KOPT-K1 (cell line): ENCODE measurements around the gene CENPB.

ENCODE experiments used
- H3K27ac ChIP-seq: fragments of 200-600 bp; sonication (generic); 2 replicates; pipeline ENCODE4 v1.5.1; 2016; ENCODE audit warnings: antibody characterized with exemption, mild to moderate bottlenecking, low read depth, low read length; ENCODE audit not compliant: poor library complexity, severe bottlenecking
- H3K36me3 ChIP-seq: fragments of 200-600 bp; sonication (generic); 2 replicates; pipeline ENCODE4 v1.5.1; 2017; ENCODE audit warnings: antibody characterized with exemption, mild to moderate bottlenecking, low read length, moderate library complexity; ENCODE audit not compliant: insufficient read depth
- H3K9me3 ChIP-seq: fragments of 200-600 bp; sonication (generic); 2 replicates; pipeline ENCODE4 v1.5.1; 2017; ENCODE audit warnings: antibody characterized with exemption, low read length, mild to moderate bottlenecking; ENCODE audit not compliant: insufficient read depth, poor library complexity, severe bottlenecking

CENPB gene

GRCh38 chr20:3815703-3816315, 29.3 kb upstream of the CENPB start:
- peak overlapping the region; percentile 96 for H3K27ac ChIP-seq
- no peaks in the 10 kb centered on the region for H3K9me3 ChIP-seq

DNA sequence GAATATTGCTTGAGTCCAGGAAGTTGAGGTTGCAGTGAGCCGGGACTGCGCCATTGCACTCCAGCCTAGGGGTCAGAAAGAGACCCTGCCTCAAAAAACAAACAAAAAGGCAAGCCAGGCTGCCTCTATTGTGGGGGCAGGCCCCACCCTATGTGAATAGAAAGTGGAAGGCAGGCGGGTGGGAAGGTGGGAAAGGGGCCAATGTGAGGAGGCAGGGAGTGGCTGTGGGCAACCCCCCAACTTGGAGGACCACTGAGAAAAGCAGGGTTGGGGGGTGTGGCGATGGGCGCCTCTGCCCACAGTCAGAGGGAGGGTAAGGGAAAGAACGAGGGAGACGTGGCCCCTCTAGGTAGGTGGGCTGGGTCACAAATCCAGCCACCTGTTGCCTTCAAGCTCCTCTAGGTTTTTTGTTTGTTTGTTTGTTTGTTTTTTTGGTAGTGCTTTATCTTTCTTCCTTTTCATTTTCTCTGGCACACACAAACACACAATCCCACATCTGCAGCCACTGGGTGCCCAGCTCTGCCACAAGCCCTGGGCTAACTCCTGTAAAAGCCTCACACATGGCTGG, 28.5 kb upstream of the CENPB start:
- Histone ChIP-seq H3K27ac (peak overlapping the region; percentile 96), H3K36me3 (no peaks in the 10 kb centered on the region), H3K9me3 (no peaks in the 10 kb centered on the region)

More at GRCh38 chr20:3815703-3816315, 29.3 kb upstream of the CENPB start:
- no peaks in the 10 kb centered on the region for H3K36me3 ChIP-seq

- Histone ChIP-seq H3K27ac (peak overlapping the region; percentile 96), H3K9me3 (no peaks in the 10 kb centered on the region), H3K36me3 (no peaks in the 10 kb centered on the region)
Observed at GRCh38 chr20:3813848-3814581, 27.5 kb upstream of the CENPB start.

- Histone ChIP-seq H3K36me3 (no peaks in the 10 kb centered on the region), H3K9me3 (no peaks in the 10 kb centered on the region), H3K27ac (peak overlapping the region; percentile 96)
Observed at GRCh38 chr20:3812975-3813847, 26.7 kb upstream of the CENPB start.

GRCh38 chr20:3812259-3812681, 25.7 kb upstream of the CENPB start:
- no peaks in the 10 kb centered on the region for H3K9me3 ChIP-seq
- peak overlapping the region; percentile 96 for H3K27ac ChIP-seq

GRCh38 chr20:3811467-3812258, 25.1 kb upstream of the CENPB start:
- Histone ChIP-seq H3K9me3 (no peaks in the 10 kb centered on the region), H3K27ac (peak overlapping the region; percentile 96), H3K36me3 (peaks cover 2% of the 10 kb centered on the region)

More at GRCh38 chr20:3812259-3812681, 25.7 kb upstream of the CENPB start:
- no peaks in the 10 kb centered on the region for H3K36me3 ChIP-seq

DNA sequence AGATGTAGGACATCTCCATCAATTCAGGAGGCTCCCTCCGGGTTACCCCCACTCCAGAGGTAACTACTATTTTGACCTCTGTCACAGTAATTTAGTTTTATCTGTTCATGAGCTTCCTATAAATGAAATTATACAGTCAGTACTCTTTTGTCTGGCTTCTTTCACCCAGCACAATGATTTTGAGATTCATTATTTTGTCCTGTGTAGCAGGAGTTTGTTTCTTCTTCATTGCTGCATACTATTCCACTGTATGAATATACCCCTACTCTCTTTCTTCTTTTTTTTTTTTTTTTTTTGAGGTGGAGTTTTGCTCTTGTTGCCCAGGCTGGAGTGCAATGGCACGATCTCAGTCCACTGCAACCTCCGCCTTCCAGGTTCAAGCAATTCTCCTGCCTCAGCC, 22.0 kb upstream of the CENPB start:
- H3K36me3 ChIP-seq = peaks cover 33% of the 10 kb centered on the region
- H3K9me3 ChIP-seq = no peaks in the 10 kb centered on the region
- H3K27ac ChIP-seq = no peak overlapping the region

DNA sequence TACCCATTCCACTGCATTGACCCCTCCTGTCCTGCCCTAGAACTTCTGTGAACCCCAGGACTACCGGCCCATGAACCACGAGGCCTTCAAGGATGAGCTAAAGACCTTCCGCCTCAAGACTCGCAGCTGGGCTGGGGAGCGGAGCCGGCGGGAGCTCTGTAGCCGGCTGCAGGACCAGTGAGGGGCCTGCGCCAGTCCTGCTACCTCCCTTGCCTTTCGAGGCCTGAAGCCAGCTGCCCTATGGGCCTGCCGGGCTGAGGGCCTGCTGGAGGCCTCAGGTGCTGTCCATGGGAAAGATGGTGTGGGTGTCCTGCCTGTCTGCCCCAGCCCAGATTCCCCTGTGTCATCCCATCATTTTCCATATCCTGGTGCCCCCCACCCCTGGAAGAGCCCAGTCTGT, 18.2 kb upstream of the CENPB start:
- Histone ChIP-seq H3K9me3 (no peaks in the 10 kb centered on the region), H3K36me3 (peaks cover 71% of the 10 kb centered on the region)

DNA sequence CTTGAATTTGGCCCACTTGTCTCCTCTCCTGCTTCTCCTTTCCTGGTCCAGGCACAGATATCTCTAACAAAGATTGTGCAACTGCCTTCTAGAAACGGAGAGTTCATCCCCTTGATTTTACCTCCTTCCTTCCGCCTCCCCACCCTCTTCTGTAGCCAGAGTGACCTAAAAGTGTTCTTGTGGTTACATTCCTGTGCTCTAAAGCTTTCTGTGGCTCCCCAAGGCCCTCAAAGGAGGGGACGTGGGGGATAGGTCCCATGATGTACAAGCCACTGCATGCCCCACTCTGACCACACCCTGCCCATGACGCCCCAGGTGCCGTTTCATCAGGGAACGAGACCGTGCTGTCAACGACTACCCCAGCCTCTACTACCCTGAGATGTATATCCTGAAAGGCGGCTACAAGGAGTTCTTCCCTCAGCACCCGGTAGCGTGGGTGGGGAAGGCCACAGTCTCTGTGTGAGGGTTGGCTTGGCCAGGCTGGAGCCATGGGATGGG, 17.8 kb upstream of the CENPB start:
- Histone ChIP-seq H3K27ac (no peak overlapping the region), H3K36me3 (peaks cover 76% of the 10 kb centered on the region), H3K9me3 (no peaks in the 10 kb centered on the region)

More for the DNA sequence above, 18.2 kb upstream of the CENPB start:
- H3K27ac ChIP-seq = no peak overlapping the region

GRCh38 chr20:3803854-3804253, 17.3 kb upstream of the CENPB start:
- H3K9me3 ChIP-seq = no peaks in the 10 kb centered on the region
- peaks cover 80% of the 10 kb centered on the region for H3K36me3 ChIP-seq
- H3K27ac ChIP-seq = no peak overlapping the region

DNA sequence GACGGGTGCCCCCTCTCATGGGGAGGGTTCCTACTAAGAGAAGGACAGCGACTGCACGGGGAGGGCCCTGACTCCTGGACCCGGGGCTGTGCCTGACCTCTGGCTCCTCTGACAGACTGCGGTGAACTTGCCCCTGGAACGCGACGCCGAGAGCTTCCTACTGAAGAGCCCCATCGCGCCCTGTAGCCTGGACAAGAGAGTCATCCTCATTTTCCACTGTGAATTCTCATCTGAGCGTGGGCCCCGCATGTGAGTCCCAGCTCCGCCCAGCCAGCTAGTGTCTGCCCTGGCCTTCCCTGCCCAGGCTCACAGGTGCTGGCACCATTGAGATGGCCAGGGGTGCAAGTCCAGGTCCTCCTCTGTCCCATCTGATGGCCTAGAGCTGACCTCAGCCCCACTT, 16.7 kb upstream of the CENPB start:
- Histone ChIP-seq H3K9me3 (no peaks in the 10 kb centered on the region), H3K36me3 (peaks cover 86% of the 10 kb centered on the region), H3K27ac (no peak overlapping the region)

DNA sequence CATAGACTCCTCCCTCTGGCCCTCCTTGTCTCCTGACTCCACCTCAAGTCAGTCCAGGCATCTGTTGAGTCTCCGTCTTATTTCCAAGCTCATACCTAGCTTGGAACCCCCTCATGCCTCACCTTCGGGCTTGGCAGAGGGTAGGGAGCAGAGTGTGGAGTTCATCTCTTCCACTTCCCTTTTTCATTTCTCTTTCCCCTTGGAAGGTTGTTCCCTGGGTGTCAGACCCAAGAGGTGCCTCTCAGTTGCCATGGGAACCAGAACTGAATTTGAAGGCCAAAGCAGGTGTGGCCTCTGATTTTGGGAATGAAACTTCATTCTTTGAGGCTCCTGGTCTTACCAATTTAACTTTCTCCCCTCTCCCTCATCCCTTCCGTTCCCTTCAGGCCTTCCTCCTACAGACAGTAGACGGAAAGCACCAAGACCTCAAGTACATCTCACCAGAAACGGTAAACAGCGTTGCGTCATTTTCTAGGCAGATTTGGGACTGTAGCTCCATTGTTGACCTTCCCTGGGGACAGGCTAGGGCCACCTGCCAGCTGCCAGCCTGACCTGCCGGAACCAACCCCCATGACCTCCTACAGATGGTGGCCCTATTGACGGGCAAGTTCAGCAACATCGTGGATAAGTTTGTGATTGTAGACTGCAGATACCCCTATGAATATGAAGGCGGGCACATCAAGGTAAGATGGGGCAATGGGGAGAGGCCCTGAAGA, 16.1 kb upstream of the CENPB start:
- Histone ChIP-seq H3K27ac (no peak overlapping the region), H3K36me3 (peaks cover 90% of the 10 kb centered on the region), H3K9me3 (no peaks in the 10 kb centered on the region)

GRCh38 chr20:3801846-3802245, 15.3 kb upstream of the CENPB start:
- Histone ChIP-seq H3K36me3 (peaks cover 90% of the 10 kb centered on the region), H3K27ac (no peak overlapping the region), H3K9me3 (no peaks in the 10 kb centered on the region)

- Histone ChIP-seq H3K9me3 (no peaks in the 10 kb centered on the region), H3K36me3 (peaks cover 85% of the 10 kb centered on the region), H3K27ac (peak overlapping the region; percentile 3)
Observed at GRCh38 chr20:3801299-3801698, 14.8 kb upstream of the CENPB start.
